ENCODE results near the gene TLE2.

GRCh38 chr19:2960120-2960519, 69.0 kb downstream of the TLE2 start:
- TF ChIP-seq, protein P1, sequence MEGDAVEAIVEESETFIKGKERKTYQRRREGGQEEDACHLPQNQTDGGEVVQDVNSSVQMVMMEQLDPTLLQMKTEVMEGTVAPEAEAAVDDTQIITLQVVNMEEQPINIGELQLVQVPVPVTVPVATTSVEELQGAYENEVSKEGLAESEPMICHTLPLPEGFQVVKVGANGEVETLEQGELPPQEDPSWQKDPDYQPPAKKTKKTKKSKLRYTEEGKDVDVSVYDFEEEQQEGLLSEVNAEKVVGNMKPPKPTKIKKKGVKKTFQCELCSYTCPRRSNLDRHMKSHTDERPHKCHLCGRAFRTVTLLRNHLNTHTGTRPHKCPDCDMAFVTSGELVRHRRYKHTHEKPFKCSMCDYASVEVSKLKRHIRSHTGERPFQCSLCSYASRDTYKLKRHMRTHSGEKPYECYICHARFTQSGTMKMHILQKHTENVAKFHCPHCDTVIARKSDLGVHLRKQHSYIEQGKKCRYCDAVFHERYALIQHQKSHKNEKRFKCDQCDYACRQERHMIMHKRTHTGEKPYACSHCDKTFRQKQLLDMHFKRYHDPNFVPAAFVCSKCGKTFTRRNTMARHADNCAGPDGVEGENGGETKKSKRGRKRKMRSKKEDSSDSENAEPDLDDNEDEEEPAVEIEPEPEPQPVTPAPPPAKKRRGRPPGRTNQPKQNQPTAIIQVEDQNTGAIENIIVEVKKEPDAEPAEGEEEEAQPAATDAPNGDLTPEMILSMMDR (IDR thresholded peaks at IDR 0.05; ENCODE audit: borderline replicate concordance, extremely low read depth, low read length, poor library complexity, severe bottlenecking) = no peak
- no peak for TF ChIP-seq EZH2 (IDR thresholded peaks at IDR 0.05; ENCODE audit: borderline replicate concordance, low read depth, low read length, severe bottlenecking)

Data from DND-41 (cell line).